AG08395 (cell line): ENCODE results near the gene COLEC11.

Experiments used
- DNase-seq: peaks from one replicate; pipeline ENCODE4 v3.0.0; 2012; ENCODE audit warnings: mixed read lengths, low spot score

Gene COLEC11

GRCh38 chr2:3675687-3676086, 80.8 kb downstream of the COLEC11 start:
- DNase-seq = no peak

GRCh38 chr2:3677436-3677835, 82.5 kb downstream of the COLEC11 start:
- no peak for DNase-seq

- DNase-seq = no peak
Observed at GRCh38 chr2:3678212-3678611, 83.3 kb downstream of the COLEC11 start.

- no peak for DNase-seq
Observed at GRCh38 chr2:3679180-3679579, 84.3 kb downstream of the COLEC11 start.

GRCh38 chr2:3679616-3680393, 84.9 kb downstream of the COLEC11 start:
- DNase-seq = no peak

GRCh38 chr2:3680548-3681345, 85.8 kb downstream of the COLEC11 start:
- DNase-seq = no peak

- DNase-seq = no peak
Observed at GRCh38 chr2:3681625-3682024, 86.7 kb downstream of the COLEC11 start.

GRCh38 chr2:3682811-3683210, 87.9 kb downstream of the COLEC11 start:
- no peak for DNase-seq

- no peak for DNase-seq
Observed at GRCh38 chr2:3683748-3684454, 89.0 kb downstream of the COLEC11 start.

GRCh38 chr2:3689998-3690748, 95.3 kb downstream of the COLEC11 start:
- no peak for DNase-seq

- no peak for DNase-seq
Observed at GRCh38 chr2:3692375-3692774, 97.5 kb downstream of the COLEC11 start.
